Breast epithelium (tissue), 4 donors: ENCODE data around the gene KRT23. TPM values are rescaled to one million over a fixed set of nuclear protein-coding genes. Genes with fewer than 3 reads are reported as not detected.

Experiments
- DNase-seq, 2 donors: peaks; one replicate each; pipeline ENCODE4 v3.0.0-alpha.2; 2019; ENCODE audit warnings: low spot score in 2 of 2
- H3K27ac ChIP-seq, 2 donors: fragments of 200-600 bp; sonication (generic) in 1 of 2; one replicate each; pipeline ENCODE4 v1.5.1; 2016 to 2019; ENCODE audit warnings: mild to moderate bottlenecking in 1 of 2
- H3K27me3 ChIP-seq, 2 donors: fragments of 200-600 bp; sonication (generic) in 1 of 2; one replicate each; pipeline versions ENCODE4 v1.5.1 to v1.6.0; 2017 to 2019; ENCODE audit warnings: control low read depth in 1 of 2, mild to moderate bottlenecking in 1 of 2
- H3K36me3 ChIP-seq: fragments of 200-600 bp; one replicate; pipeline ENCODE4 v1.5.1; 2019
- H3K4me1 ChIP-seq, 2 donors: fragments of 200-600 bp; sonication (generic); one replicate each; pipeline ENCODE4 v1.5.1; 2016 to 2019; ENCODE audit warnings: control low read depth in 1 of 2
- H3K4me3 ChIP-seq, 3 donors: fragments of 200-600 bp; sonication (generic); 1 replicate in 2 of 3; 2 replicates in 1 of 3; pipeline ENCODE4 v1.5.1; 2016 to 2019; ENCODE audit warnings: mild to moderate bottlenecking in 3 of 3, moderate library complexity in 2 of 3
- H3K9me3 ChIP-seq, 2 donors: fragments of 200-600 bp; sonication (generic) in 1 of 2; one replicate each; pipeline ENCODE4 v1.5.1; 2016 to 2019; ENCODE audit warnings: control low read depth in 1 of 2
- CTCF ChIP-seq, 3 donors: fragments of 450-650 bp; IDR thresholded peaks; one replicate each; pipeline ENCODE4 v1.5.1; 2016 to 2017; ENCODE audit warnings: antibody characterized with exemption in 3 of 3, mild to moderate bottlenecking in 3 of 3, moderate library complexity in 3 of 3
- POLR2A ChIP-seq: fragments of 450-650 bp; IDR thresholded peaks from one replicate; pipeline ENCODE4 v1.6.1; 2016; ENCODE audit warnings: antibody characterized with exemption, mild to moderate bottlenecking, moderate library complexity
- POLR2AphosphoS5 ChIP-seq, 3 donors: sonication (generic); formaldehyde crosslinking; IDR thresholded peaks; one replicate each; pipeline ENCODE4 v1.6.1; 2017; ENCODE audit warnings: antibody characterized with exemption in 3 of 3
- intact Hi-C: fragments of 100-400 bp; cut with DNase I; formaldehyde crosslinking; loops from one replicate; pipeline ENCODE4 v1.15.1; 2023; ENCODE audit warnings: low total_unique reads
- total RNA-seq, 3 donors: library from RNA; depleted of rRNA; stranded (reverse); fragments of >200 nt; gene quantifications; one replicate each; pipeline ENCODE4 v1.1.0, GENCODE V29; 2016

KRT23 gene
- 10 to 100 TPM in 2 of 3 donors, not detected in 1; 37.7 to 57.5 TPM for total RNA-seq

- Histone ChIP-seq H3K4me3 (peak within 1 kb of the TSS in 2 of 3 donors; percentile 36 to 39), H3K4me1 (no peaks in the 10 kb centered on the region), H3K36me3 (no peaks in the 10 kb centered on the region), H3K27ac (peak within 1 kb of the TSS; percentile 85 to 93), H3K9me3 (no peaks in the 10 kb centered on the region), H3K27me3 (no peaks in the 10 kb centered on the region)
- intact Hi-C loops, result no loop called here
- DNase-seq, result peak; percentile 72
- TF ChIP-seq CTCF (IDR thresholded peaks at IDR 0.05) (peak in 1 of 3 donors; percentile 20), POLR2A (no peak), POLR2AphosphoS5 (IDR thresholded peaks at IDR 0.05) (peak in 1 of 3 donors; percentile 23)
Measured at GRCh38 chr17:40937384-40937819, at the start of gene KRT23. Gene KRT23 (minus strand): TSS chr17:40937646. CDS start chr17:40936603, 1,043 bp downstream.

GRCh38 chr17:40986920-40987319 lies 49.5 kb upstream of the KRT23 start:
- no peaks in the 10 kb centered on the region for H3K9me3 ChIP-seq
- H3K27me3 ChIP-seq, result no peaks in the 10 kb centered on the region
- intact Hi-C loops, result no loop called here
- H3K27ac ChIP-seq, result peak overlapping the region in 1 of 2 donors; percentile 54
- TF ChIP-seq CTCF (IDR thresholded peaks at IDR 0.05) (no peak), POLR2AphosphoS5 (IDR thresholded peaks at IDR 0.05) (peak in 1 of 3 donors; percentile 15)
- DNase-seq, result no peak
- H3K4me3 ChIP-seq, result no peak overlapping the region
- H3K4me1 ChIP-seq, result no peaks in the 10 kb centered on the region
- no peaks in the 10 kb centered on the region for H3K36me3 ChIP-seq

- Histone ChIP-seq H3K4me1 (no peaks in the 10 kb centered on the region), H3K27me3 (no peaks in the 10 kb centered on the region), H3K9me3 (no peaks in the 10 kb centered on the region), H3K36me3 (no peaks in the 10 kb centered on the region), H3K27ac (no peak within 1 kb of the TSS), H3K4me3 (no peak within 1 kb of the TSS)
- intact Hi-C loops, result loop anchor here (5.0 kb wide), 1 partner anchor 118 kb away; the partner anchor contains the start of gene KRTAP4-16
- no peak for DNase-seq
- TF ChIP-seq CTCF (IDR thresholded peaks at IDR 0.05) (no peak), POLR2A (no peak), POLR2AphosphoS5 (IDR thresholded peaks at IDR 0.05) (no peak)
Measured at GRCh38 chr17:40984226-40984625, 46.8 kb upstream of the KRT23 start, which contains the start of gene KRT40. Gene KRT40 (minus strand): TSS chr17:40984326. CDS start chr17:40984273, 53 bp downstream.

GRCh38 chr17:40981115-40981514 lies 43.7 kb upstream of the KRT23 start:
- Histone ChIP-seq H3K4me1 (no peaks in the 10 kb centered on the region), H3K4me3 (peak overlapping the region in 1 of 3 donors; percentile 33), H3K36me3 (no peaks in the 10 kb centered on the region), H3K27ac (peak overlapping the region; percentile 22 to 32), H3K9me3 (no peaks in the 10 kb centered on the region), H3K27me3 (no peaks in the 10 kb centered on the region)
- TF ChIP-seq POLR2A (no peak), CTCF (IDR thresholded peaks at IDR 0.05) (no peak), POLR2AphosphoS5 (IDR thresholded peaks at IDR 0.05) (no peak)
- intact Hi-C loops, result loop anchor here (5.0 kb wide), 1 partner anchor 121 kb away; the partner anchor contains the start of gene KRTAP4-16
- DNase-seq, result no peak

- H3K4me1 ChIP-seq, result no peaks in the 10 kb centered on the region
- H3K36me3 ChIP-seq, result no peaks in the 10 kb centered on the region
- DNase-seq, result no peak
- intact Hi-C loops, result loop anchor here (5.0 kb wide), 1 partner anchor 122 kb away; the partner anchor contains the start of gene KRTAP4-16
- no peaks in the 10 kb centered on the region for H3K9me3 ChIP-seq
- H3K27ac ChIP-seq, result peak overlapping the region; percentile 22 to 32
- TF ChIP-seq POLR2A, result no peak
- TF ChIP-seq POLR2AphosphoS5 (IDR thresholded peaks at IDR 0.05), result no peak
- no peak for TF ChIP-seq CTCF (IDR thresholded peaks at IDR 0.05)
- H3K27me3 ChIP-seq, result no peaks in the 10 kb centered on the region
- peak overlapping the region in 1 of 3 donors; percentile 33 for H3K4me3 ChIP-seq
Measured at GRCh38 chr17:40980596-40980995, 43.1 kb upstream of the KRT23 start.
